PC-3 (cell line): ENCODE measurements around the gene IRGC. TPM values are rescaled to one million over a fixed set of nuclear protein-coding genes. Genes with fewer than 3 reads are reported as not detected.

Experiments
- ATAC-seq: fragments of 200-7000 bp; cut with Tn5 transposase; 2 replicates; pipeline ENCODE4 v1.9.1; 2020; ENCODE audit warnings: mild to moderate bottlenecking, moderate library complexity
- BruUV-seq: library from RNA; stranded (reverse); fragments of 400-500 nt; replicated peaks from 2 replicates; lab custom pipeline; 2021; lab: Mats Ljungman, UMichigan
- CTCF ChIA-PET: fragments of 300-600 bp; sonication (Branson Sonifier 250); formaldehyde crosslinking; loops from one replicate; lab custom pipeline; 2022; ENCODE audit warnings: antibody characterized with exemption; lab: Charles Lee
- POLR2A ChIA-PET: fragments of 300-600 bp; sonication (Branson Sonifier 250); formaldehyde crosslinking; loops from one replicate; lab custom pipeline; 2022; ENCODE audit warnings: antibody characterized with exemption; ENCODE audit not compliant: unreplicated experiment; lab: Charles Lee
- DNase-seq: peaks from one replicate; pipeline ENCODE4 v3.0.0-alpha.2; 2015
- H2AFZ ChIP-seq: fragments of 300-600 bp; sonication (generic); 2 replicates; pipeline ENCODE4 v1.6.0; 2016; ENCODE audit warnings: antibody characterized with exemption, low read length
- H3F3A ChIP-seq: fragments of 300-600 bp; sonication (generic); one replicate; pipeline ENCODE4 v1.6.0; 2017; ENCODE audit warnings: antibody characterized with exemption, low read length, control low read depth, mild to moderate bottlenecking; ENCODE audit not compliant: unreplicated experiment
- H3K27ac ChIP-seq: fragments of 300-600 bp; sonication (generic); 2 replicates; pipeline ENCODE4 v1.5.1; 2016; ENCODE audit warnings: mild to moderate bottlenecking, low read length
- H3K27me3 ChIP-seq: fragments of 300-600 bp; sonication (generic); 2 replicates; pipeline ENCODE4 v1.6.1; 2016; ENCODE audit warnings: low read length, mixed read lengths
- H3K36me3 ChIP-seq: fragments of 300-600 bp; sonication (generic); 2 replicates; pipeline ENCODE4 v1.6.1; 2016; ENCODE audit warnings: low read depth, mixed run types, low read length, mixed read lengths
- H3K4me1 ChIP-seq: fragments of 300-600 bp; sonication (generic); 2 replicates; pipeline ENCODE4 v1.5.1; 2016; ENCODE audit warnings: low read length; ENCODE audit not compliant: insufficient read depth
- H3K4me2 ChIP-seq: fragments of 300-600 bp; sonication (generic); 2 replicates; pipeline ENCODE4 v1.6.0; 2016; ENCODE audit warnings: low read length
- H3K4me3 ChIP-seq: fragments of 300-600 bp; sonication (generic); 2 replicates; pipeline ENCODE4 v1.5.1; 2016; ENCODE audit warnings: mild to moderate bottlenecking, low read length, mixed read lengths
- H3K79me2 ChIP-seq: fragments of 300-600 bp; sonication (generic); 2 replicates; pipeline ENCODE4 v1.6.1; 2017; ENCODE audit warnings: low read length, mixed read lengths
- H3K9ac ChIP-seq: fragments of 300-600 bp; sonication (generic); 2 replicates; pipeline ENCODE4 v1.6.0; 2016; ENCODE audit warnings: mild to moderate bottlenecking, low read length
- H3K9me2 ChIP-seq: fragments of 300-600 bp; sonication (generic); replicated peaks from 2 replicates; pipeline ENCODE4 v1.6.1; 2016; ENCODE audit warnings: mixed run types, low read length, mixed read lengths
- H3K9me3 ChIP-seq: fragments of 300-600 bp; sonication (generic); 2 replicates; pipeline ENCODE4 v1.6.1; 2016; ENCODE audit warnings: low read length, mixed read lengths
- H4K20me1 ChIP-seq: fragments of 300-600 bp; sonication (generic); 2 replicates; pipeline ENCODE4 v1.6.1; 2016; ENCODE audit warnings: low read length, mixed read lengths
- CTCF ChIP-seq: fragments of 300-600 bp; sonication (generic); conservative IDR thresholded peaks from 2 replicates; pipeline ENCODE4 v1.5.1; 2017; ENCODE audit warnings: antibody characterized with exemption, low read depth, mild to moderate bottlenecking, low read length
- EZH2 ChIP-seq: fragments of 300-600 bp; sonication (generic); IDR thresholded peaks from one replicate; pipeline ENCODE4 v1.6.1; 2017; ENCODE audit warnings: antibody characterized with exemption, mild to moderate bottlenecking, low read length; ENCODE audit not compliant: unreplicated experiment
- EZH2phosphoT487 ChIP-seq: fragments of 300-600 bp; sonication (generic); IDR thresholded peaks from 2 replicates; pipeline ENCODE4 v1.6.1; 2018; ENCODE audit warnings: mild to moderate bottlenecking, antibody characterized with exemption, low read length, borderline replicate concordance
- intact Hi-C: fragments of 100-400 bp; cut with micrococcal nuclease; formaldehyde crosslinking; loops from 2 replicates; pipeline ENCODE4 v1.9.0; 2023
- total RNA-seq: library from RNA; depleted of rRNA; stranded (reverse); fragments of >200 nt; gene quantifications from 2 replicates; pipeline ENCODE4 v1.2.3, GENCODE V29; 2014; rRNA removed

IRGC gene
- total RNA-seq, 1 experiment from 2014 or later, result not detected

- no peaks in the 10 kb centered on the region for H3K9me2 ChIP-seq
- BruUV-seq, result no TSS peak
- peaks cover 19% of the 10 kb centered on the region for H3K36me3 ChIP-seq
- H3K9ac ChIP-seq, result peak overlapping the region; percentile 15; the same call in 1 of the 2 replicates
- TF ChIP-seq EZH2phosphoT487 (no peak), EZH2 (no peak)
- H3K4me3 ChIP-seq, result no peak overlapping the region
- peak overlapping the region; percentile 85 for H3K27ac ChIP-seq
- H3K4me2 ChIP-seq, result no peak overlapping the region
- intact Hi-C loops, result no loop called here
- H2AFZ ChIP-seq, result no peak overlapping the region
- ChIA-PET CTCF (no interaction called here), POLR2A (no interaction called here)
- ATAC-seq, result no peak
- H4K20me1 ChIP-seq, result no peaks in the 10 kb centered on the region
- no peaks in the 10 kb centered on the region for H3K27me3 ChIP-seq
- H3F3A ChIP-seq, result peaks cover 3% of the 10 kb centered on the region
- no peak for DNase-seq
- no peaks in the 10 kb centered on the region for H3K79me2 ChIP-seq
- H3K9me3 ChIP-seq, result no peaks in the 10 kb centered on the region
- peaks cover 48% of the 10 kb centered on the region for H3K4me1 ChIP-seq
Measured at GRCh38 chr19:43767818-43768217, 51.9 kb downstream of the IRGC start.

- Histone ChIP-seq H2AFZ (no peak overlapping the region), H3K4me1 (peaks cover 45% of the 10 kb centered on the region), H3K9me2 (no peaks in the 10 kb centered on the region), H3K9me3 (no peaks in the 10 kb centered on the region), H3K4me2 (no peak overlapping the region), H3K9ac (peak overlapping the region; percentile 36; the same call in 1 of the 2 replicates), H3K79me2 (no peaks in the 10 kb centered on the region), H4K20me1 (no peaks in the 10 kb centered on the region), H3K36me3 (peaks cover 23% of the 10 kb centered on the region), H3K27ac (peak overlapping the region; percentile 85), H3F3A (peaks cover 3% of the 10 kb centered on the region), H3K4me3 (no peak overlapping the region), H3K27me3 (no peaks in the 10 kb centered on the region)
- ChIA-PET POLR2A (interaction anchor here (0.6 to 1.0 kb wide), 5 partner anchors 9 to 100 kb away, joined by 3 to 5 read pairs (median 4); no protein-coding TSS in a partner anchor), CTCF (interaction anchor here (0.8 to 1.3 kb wide), 2 partner anchors 12 to 41 kb away, joined by 3 to 7 read pairs; partner anchors contain the start of gene KCNN4)
- TF ChIP-seq EZH2, result no peak
- TF ChIP-seq EZH2phosphoT487, result no peak
- TF ChIP-seq CTCF, result no peak
- BruUV-seq, result no TSS peak
- DNase-seq (peak; percentile 43), ATAC-seq (peak; percentile 36)
- intact Hi-C loops, result no loop called here
Measured at GRCh38 chr19:43768273-43769050, 52.6 kb downstream of the IRGC start.

DNA sequence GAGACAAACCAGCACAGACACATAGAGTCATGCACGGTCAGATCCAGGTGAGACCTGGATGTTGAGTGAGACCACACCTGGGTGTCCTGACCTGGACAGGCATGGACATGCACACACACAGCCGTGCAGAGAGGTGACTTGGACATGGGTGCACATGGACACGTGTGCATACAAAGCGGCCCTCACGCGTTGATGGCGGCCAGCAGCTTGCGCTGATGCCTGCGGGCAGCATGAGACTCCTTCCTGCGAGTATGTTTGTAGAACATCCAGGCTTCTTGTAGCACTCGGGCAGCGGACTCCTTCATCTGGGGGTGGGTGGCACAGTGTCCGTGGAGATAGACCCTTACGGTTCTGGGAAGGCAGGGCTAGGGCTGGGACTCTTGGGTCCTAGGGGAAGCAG is 53.4 kb downstream of the IRGC start:
- no peaks in the 10 kb centered on the region for H3K27me3 ChIP-seq
- TF ChIP-seq EZH2phosphoT487, result no peak
- no peak for TF ChIP-seq CTCF
- no peak for TF ChIP-seq EZH2
- peaks cover 38% of the 10 kb centered on the region for H3K4me1 ChIP-seq
- intact Hi-C loops, result no loop called here
- ATAC-seq (no peak), DNase-seq (no peak)
- H3K4me2 ChIP-seq, result no peak overlapping the region
- CTCF ChIA-PET, result interaction anchor here (0.8 to 1.3 kb wide), 2 partner anchors 11 to 40 kb away, joined by 3 to 7 read pairs; partner anchors contain the start of gene KCNN4
- peaks cover 3% of the 10 kb centered on the region for H3F3A ChIP-seq
- H3K79me2 ChIP-seq, result no peaks in the 10 kb centered on the region
- no peak overlapping the region for H2AFZ ChIP-seq
- no peaks in the 10 kb centered on the region for H4K20me1 ChIP-seq
- H3K9me3 ChIP-seq, result no peaks in the 10 kb centered on the region
- peak overlapping the region; percentile 36; the same call in 1 of the 2 replicates for H3K9ac ChIP-seq
- H3K9me2 ChIP-seq, result no peaks in the 10 kb centered on the region
- no peak overlapping the region for H3K4me3 ChIP-seq
- POLR2A ChIA-PET, result interaction anchor here (0.6 kb wide), 3 partner anchors 10 to 38 kb away, joined by 3 to 4 read pairs (median 4); no protein-coding TSS in a partner anchor
- peaks cover 24% of the 10 kb centered on the region for H3K36me3 ChIP-seq
- peak overlapping the region; percentile 85 for H3K27ac ChIP-seq
- no TSS peak for BruUV-seq

Other genes with a start within 250 kb of the IRGC start
- gene PHLDB3, start 211.3 kb upstream of the IRGC start, total RNA-seq, result 29.0 and 36.0 TPM in 2 replicates
- gene ETHE1, start 188.9 kb upstream of the IRGC start, total RNA-seq, result 34.2 and 44.9 TPM in 2 replicates
- 0.98 TPM in 1 of 2 replicates, not detected in the other for gene ZNF575, start 182.9 kb upstream of the IRGC start, total RNA-seq
- 23.4 and 43.1 TPM in 2 replicates for gene XRCC1, start 140.5 kb upstream of the IRGC start, total RNA-seq
- gene PINLYP, start 140.3 kb upstream of the IRGC start, total RNA-seq, result 0.18 TPM in 1 of 2 replicates, not detected in the other
- 12.5 and 12.9 TPM in 2 replicates for gene IRGQ, start 119.9 kb upstream of the IRGC start, total RNA-seq
- gene ZNF576, start 119.5 kb upstream of the IRGC start, total RNA-seq, result 10.9 and 14.7 TPM in 2 replicates
- 0.11 and 0.12 TPM in 2 replicates for gene SRRM5, start 104.0 kb upstream of the IRGC start, total RNA-seq
- gene ZNF428, start 96.4 kb upstream of the IRGC start, total RNA-seq, result 46.8 and 54.0 TPM in 2 replicates
- 13.7 and 15.0 TPM in 2 replicates for gene CADM4, start 76.2 kb upstream of the IRGC start, total RNA-seq
- gene PLAUR, start 45.9 kb upstream of the IRGC start, total RNA-seq, result 208 and 241 TPM in 2 replicates
- gene SMG9, start 38.9 kb downstream of the IRGC start, total RNA-seq, result 48.8 and 49.1 TPM in 2 replicates
- gene KCNN4, start 64.9 kb downstream of the IRGC start, total RNA-seq, result 45.7 and 57.7 TPM in 2 replicates
- gene LYPD5, start 86.4 kb downstream of the IRGC start, total RNA-seq, result 0.35 and 6.8 TPM in 2 replicates
- 3.0 and 4.0 TPM in 2 replicates for gene ZNF283, start 111.2 kb downstream of the IRGC start, total RNA-seq
- gene ZNF404, start 167.9 kb downstream of the IRGC start, total RNA-seq, result 0.46 TPM in 1 of 2 replicates, not detected in the other
- 5.8 and 7.8 TPM in 2 replicates for gene ZNF45, start 219.2 kb downstream of the IRGC start, total RNA-seq
- 0.55 and 2.1 TPM in 2 replicates for gene ZNF221, start 235.2 kb downstream of the IRGC start, total RNA-seq